Measurements from ENCODE around the gene DNAH7.

DNA sequence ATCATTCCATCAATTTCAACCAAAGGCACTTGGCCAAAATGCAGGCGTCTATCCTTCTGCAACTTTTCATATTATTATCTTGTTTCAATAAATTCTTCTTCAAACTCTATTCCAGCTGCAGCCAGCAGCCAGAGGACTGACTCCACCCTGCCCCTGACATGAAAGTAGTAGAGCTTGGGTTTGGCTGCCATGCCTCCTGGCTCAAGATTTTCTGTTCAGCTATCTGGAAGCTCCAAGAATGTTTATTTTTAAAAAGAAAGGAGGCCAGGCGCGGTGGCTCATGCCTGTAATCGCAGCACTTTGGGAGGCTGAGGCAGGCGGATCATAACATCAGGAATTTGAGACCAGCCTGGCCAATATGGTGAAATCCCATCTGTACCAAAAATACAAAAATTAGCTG is 4.9 kb downstream of the DNAH7 start:
- TF ChIP-seq, protein P1, sequence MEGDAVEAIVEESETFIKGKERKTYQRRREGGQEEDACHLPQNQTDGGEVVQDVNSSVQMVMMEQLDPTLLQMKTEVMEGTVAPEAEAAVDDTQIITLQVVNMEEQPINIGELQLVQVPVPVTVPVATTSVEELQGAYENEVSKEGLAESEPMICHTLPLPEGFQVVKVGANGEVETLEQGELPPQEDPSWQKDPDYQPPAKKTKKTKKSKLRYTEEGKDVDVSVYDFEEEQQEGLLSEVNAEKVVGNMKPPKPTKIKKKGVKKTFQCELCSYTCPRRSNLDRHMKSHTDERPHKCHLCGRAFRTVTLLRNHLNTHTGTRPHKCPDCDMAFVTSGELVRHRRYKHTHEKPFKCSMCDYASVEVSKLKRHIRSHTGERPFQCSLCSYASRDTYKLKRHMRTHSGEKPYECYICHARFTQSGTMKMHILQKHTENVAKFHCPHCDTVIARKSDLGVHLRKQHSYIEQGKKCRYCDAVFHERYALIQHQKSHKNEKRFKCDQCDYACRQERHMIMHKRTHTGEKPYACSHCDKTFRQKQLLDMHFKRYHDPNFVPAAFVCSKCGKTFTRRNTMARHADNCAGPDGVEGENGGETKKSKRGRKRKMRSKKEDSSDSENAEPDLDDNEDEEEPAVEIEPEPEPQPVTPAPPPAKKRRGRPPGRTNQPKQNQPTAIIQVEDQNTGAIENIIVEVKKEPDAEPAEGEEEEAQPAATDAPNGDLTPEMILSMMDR (IDR thresholded peaks at IDR 0.05), result no peak
- TF ChIP-seq POLR2A (IDR thresholded peaks at IDR 0.05) (no peak), EP300 (IDR thresholded peaks at IDR 0.05) (no peak)

Measured in ovary (tissue), 3 donors.